Nephron (organoid): ENCODE measurements around the gene EXOSC5.
"Not testable (repeated sequence)": the region's sequence is repeated elsewhere in the genome, so short reads cannot be mapped to it uniquely, and the experiment has no call there.

Experiments used
- H3K27ac Mint-ChIP-seq, 3 experiments: 2 replicates each; pipeline ENCODE4 v1.8.0; 2020; ENCODE audit warnings: mixed read lengths in 3 of 3, mild to moderate bottlenecking in 2 of 3, moderate library complexity in 1 of 3
- H3K27me3 Mint-ChIP-seq: 2 replicates; pipeline ENCODE4 v1.8.0; 2021; ENCODE audit warnings: low read depth, mild to moderate bottlenecking, moderate library complexity, mixed read lengths
- H3K36me3 Mint-ChIP-seq: 2 replicates; pipeline ENCODE4 v1.8.0; 2020; ENCODE audit warnings: low read depth, mixed read lengths
- H3K4me1 Mint-ChIP-seq: 2 replicates; pipeline ENCODE4 v1.8.0; 2020; ENCODE audit warnings: mixed read lengths
- H3K4me3 Mint-ChIP-seq, 3 experiments: 2 replicates each; pipeline ENCODE4 v1.8.0; 2020; ENCODE audit warnings: mild to moderate bottlenecking in 3 of 3, mixed read lengths in 3 of 3, moderate library complexity in 2 of 3
- H3K9me3 Mint-ChIP-seq: 2 replicates; pipeline ENCODE4 v1.8.0; 2020; ENCODE audit warnings: mixed read lengths
- TF ChIP-seq, protein P1 (sequence below), 3 experiments: fragments of 200-600 bp; sonication (generic); IDR thresholded peaks; one replicate each; pipeline ENCODE4 v1.5.0; 2021; ENCODE audit warnings: antibody characterized with exemption in 3 of 3; ENCODE audit not compliant: unreplicated experiment in 3 of 3

Gene EXOSC5

GRCh38 chr19:41410336-41411054 lies 13.3 kb upstream of the EXOSC5 start:
- H3K27ac Mint-ChIP-seq, result no peak overlapping the region
- no peaks in the 10 kb centered on the region for H3K9me3 Mint-ChIP-seq
- H3K36me3 Mint-ChIP-seq, result peaks cover 24% of the 10 kb centered on the region
- no peaks in the 10 kb centered on the region for H3K27me3 Mint-ChIP-seq
- TF ChIP-seq, protein P1, sequence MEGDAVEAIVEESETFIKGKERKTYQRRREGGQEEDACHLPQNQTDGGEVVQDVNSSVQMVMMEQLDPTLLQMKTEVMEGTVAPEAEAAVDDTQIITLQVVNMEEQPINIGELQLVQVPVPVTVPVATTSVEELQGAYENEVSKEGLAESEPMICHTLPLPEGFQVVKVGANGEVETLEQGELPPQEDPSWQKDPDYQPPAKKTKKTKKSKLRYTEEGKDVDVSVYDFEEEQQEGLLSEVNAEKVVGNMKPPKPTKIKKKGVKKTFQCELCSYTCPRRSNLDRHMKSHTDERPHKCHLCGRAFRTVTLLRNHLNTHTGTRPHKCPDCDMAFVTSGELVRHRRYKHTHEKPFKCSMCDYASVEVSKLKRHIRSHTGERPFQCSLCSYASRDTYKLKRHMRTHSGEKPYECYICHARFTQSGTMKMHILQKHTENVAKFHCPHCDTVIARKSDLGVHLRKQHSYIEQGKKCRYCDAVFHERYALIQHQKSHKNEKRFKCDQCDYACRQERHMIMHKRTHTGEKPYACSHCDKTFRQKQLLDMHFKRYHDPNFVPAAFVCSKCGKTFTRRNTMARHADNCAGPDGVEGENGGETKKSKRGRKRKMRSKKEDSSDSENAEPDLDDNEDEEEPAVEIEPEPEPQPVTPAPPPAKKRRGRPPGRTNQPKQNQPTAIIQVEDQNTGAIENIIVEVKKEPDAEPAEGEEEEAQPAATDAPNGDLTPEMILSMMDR (IDR thresholded peaks at IDR 0.05; ENCODE audit: unreplicated experiment in 3 of 3), result no peak
- no peak overlapping the region for H3K4me3 Mint-ChIP-seq
- peaks cover 25% of the 10 kb centered on the region for H3K4me1 Mint-ChIP-seq

- no peaks in the 10 kb centered on the region for H3K27me3 Mint-ChIP-seq
- H3K36me3 Mint-ChIP-seq, result peaks cover 20% of the 10 kb centered on the region
- no peaks in the 10 kb centered on the region for H3K9me3 Mint-ChIP-seq
- peak overlapping the region; percentile 62 to 76 (median 65) for H3K27ac Mint-ChIP-seq
- peaks cover 22% of the 10 kb centered on the region for H3K4me1 Mint-ChIP-seq
- TF ChIP-seq, protein P1 (IDR thresholded peaks at IDR 0.05; ENCODE audit: unreplicated experiment in 3 of 3), result no peak
- H3K4me3 Mint-ChIP-seq, result peak overlapping the region in 1 of 3 experiments; percentile 11
Observed at GRCh38 chr19:41409288-41409687, 12.1 kb upstream of the EXOSC5 start.

DNA sequence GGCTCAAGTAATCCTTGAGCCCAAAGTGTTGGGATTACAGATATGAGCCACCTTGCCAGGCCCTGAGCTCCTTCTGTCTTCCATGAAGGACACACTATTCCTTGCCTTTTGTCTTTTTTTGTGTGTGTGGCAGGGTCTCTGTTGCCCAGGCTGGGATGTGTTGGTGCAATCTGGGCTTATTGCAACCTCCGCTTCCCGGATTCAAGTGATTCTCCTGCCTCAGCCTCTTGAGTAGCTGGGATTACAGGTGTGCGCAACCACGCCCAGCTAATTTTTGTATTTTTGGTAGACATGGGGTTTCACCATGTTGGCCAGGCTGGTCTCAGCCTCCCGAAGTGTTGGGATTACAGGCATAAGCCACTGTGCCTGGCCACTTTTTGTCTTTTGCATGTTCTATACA lies 11.7 kb upstream of the EXOSC5 start:
- not testable (repeated sequence) for H3K4me3 Mint-ChIP-seq, H3K27me3 Mint-ChIP-seq, H3K9me3 Mint-ChIP-seq
- H3K27ac Mint-ChIP-seq, result peak overlapping the region; percentile 62 to 76 (median 65)
- H3K36me3 Mint-ChIP-seq, result peaks cover 17% of the 10 kb centered on the region
- peaks cover 17% of the 10 kb centered on the region for H3K4me1 Mint-ChIP-seq

GRCh38 chr19:41408256-41408655 lies 11.1 kb upstream of the EXOSC5 start:
- peaks cover 14% of the 10 kb centered on the region for H3K4me1 Mint-ChIP-seq
- no peaks in the 10 kb centered on the region for H3K27me3 Mint-ChIP-seq
- no peak overlapping the region for H3K27ac Mint-ChIP-seq
- TF ChIP-seq, protein P1 (IDR thresholded peaks at IDR 0.05; ENCODE audit: unreplicated experiment in 3 of 3), result no peak
- peaks cover 11% of the 10 kb centered on the region for H3K36me3 Mint-ChIP-seq
- H3K4me3 Mint-ChIP-seq, result no peak overlapping the region
- H3K9me3 Mint-ChIP-seq, result no peaks in the 10 kb centered on the region

GRCh38 chr19:41407271-41407670 lies 10.1 kb upstream of the EXOSC5 start:
- Mint-ChIP-seq H3K9me3 (no peaks in the 10 kb centered on the region), H3K27me3 (no peaks in the 10 kb centered on the region), H3K27ac (peak overlapping the region; percentile 87 to 98 (median 95)), H3K4me1 (peaks cover 14% of the 10 kb centered on the region), H3K4me3 (peak overlapping the region in 1 of 3 experiments; percentile 35), H3K36me3 (peaks cover 8% of the 10 kb centered on the region)
- TF ChIP-seq, protein P1 (IDR thresholded peaks at IDR 0.05; ENCODE audit: unreplicated experiment in 3 of 3), result peak in 1 of 3 experiments; percentile 14

DNA sequence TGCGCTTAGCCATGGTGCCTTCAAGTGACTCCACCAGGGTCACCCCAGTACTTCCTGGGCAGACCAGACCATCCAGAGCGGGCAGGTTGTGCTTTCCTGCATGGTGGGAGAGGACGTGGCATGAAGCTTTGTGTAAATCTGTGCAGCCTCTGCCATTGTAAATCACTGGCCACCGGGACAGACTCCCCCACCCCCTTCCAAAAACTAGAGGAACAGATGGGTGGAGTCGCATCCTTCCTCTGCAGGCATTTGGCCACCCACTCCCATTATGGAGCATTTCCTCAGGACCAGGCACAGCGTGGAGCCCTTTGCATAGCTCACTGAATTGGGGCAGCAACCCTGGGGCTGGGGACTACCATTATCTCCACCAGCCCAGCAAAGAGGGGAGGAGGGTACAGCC lies 8.6 kb upstream of the EXOSC5 start:
- H3K27ac Mint-ChIP-seq, result no peak overlapping the region
- H3K27me3 Mint-ChIP-seq, result no peaks in the 10 kb centered on the region
- H3K36me3 Mint-ChIP-seq, result peaks cover 7% of the 10 kb centered on the region
- H3K4me1 Mint-ChIP-seq, result peaks cover 14% of the 10 kb centered on the region
- TF ChIP-seq, protein P1 (IDR thresholded peaks at IDR 0.05; ENCODE audit: unreplicated experiment in 3 of 3), result no peak
- no peaks in the 10 kb centered on the region for H3K9me3 Mint-ChIP-seq
- no peak overlapping the region for H3K4me3 Mint-ChIP-seq
